H1 (cell line): ENCODE measurements around the gene ASCL1. TPM values are rescaled to one million over a fixed set of nuclear protein-coding genes. Genes with fewer than 3 reads are reported as not detected.

Experiments used
- CBX5 ChIP-seq: fragments of 300-800, 300-1000 bp; sonication (generic); IDR thresholded peaks from 2 replicates; pipeline ENCODE4 v1.7.1; 2016; ENCODE audit warnings: antibody characterized with exemption, low read length, low read depth
- CHD2 ChIP-seq: IDR thresholded peaks from 2 replicates; pipeline ENCODE4 v1.6.1; 2012; ENCODE audit warnings: low read length, improper control_type of control experiment
- EP300 ChIP-seq, 2 experiments: IDR thresholded peaks; 1 replicate in 1 of 2; 2 replicates in 1 of 2; pipeline ENCODE4 v1.6.1; 2011 to 2012; ENCODE audit warnings: low read depth in 2 of 2, low read length in 2 of 2, mild to moderate bottlenecking in 2 of 2, borderline replicate concordance in 1 of 2, inconsistent platforms in 1 of 2, moderate library complexity in 1 of 2
- HDAC6 ChIP-seq: IDR thresholded peaks from one replicate; pipeline ENCODE4 v1.7.1; 2012; ENCODE audit warnings: low read depth, mild to moderate bottlenecking, inconsistent platforms, low read length, moderate library complexity
- KDM4A ChIP-seq: IDR thresholded peaks from one replicate; pipeline ENCODE4 v1.7.1; 2012; ENCODE audit warnings: low read depth, mild to moderate bottlenecking, moderate library complexity, low read length, inconsistent platforms; ENCODE audit not compliant: severe bottlenecking
- NANOG ChIP-seq: IDR thresholded peaks from 2 replicates; pipeline ENCODE4 v1.6.1; 2011; ENCODE audit warnings: low read length, low read depth, mild to moderate bottlenecking, inconsistent platforms; ENCODE audit not compliant: insufficient read depth, poor library complexity, severe bottlenecking
- POLR2A ChIP-seq, 2 experiments: IDR thresholded peaks; 1 replicate in 1 of 2; 2 replicates in 1 of 2; pipeline ENCODE4 v1.6.1; 2011; ENCODE audit warnings: low read depth in 2 of 2, low read length in 2 of 2, mild to moderate bottlenecking in 2 of 2; ENCODE audit errors: control extremely low read depth in 1 of 2
- RBBP5 ChIP-seq: IDR thresholded peaks from 2 replicates; pipeline ENCODE4 v1.7.1; 2012; ENCODE audit warnings: low read depth, mild to moderate bottlenecking, inconsistent platforms, low read length, moderate library complexity, borderline replicate concordance
- RFX5 ChIP-seq: IDR thresholded peaks from 2 replicates; pipeline ENCODE4 v1.6.1; 2011; ENCODE audit warnings: low read depth, low read length, improper control_type of control experiment, borderline replicate concordance
- SIN3A ChIP-seq, 2 experiments: IDR thresholded peaks in 1 of 2; conservative IDR thresholded peaks in 1 of 2; 2 replicates each; pipeline ENCODE4 v1.6.1; 2011 to 2012; ENCODE audit warnings: low read length in 2 of 2, improper control_type of control experiment in 1 of 2, low read depth in 1 of 2, mild to moderate bottlenecking in 1 of 2
- SP1 ChIP-seq: IDR thresholded peaks from 2 replicates; pipeline ENCODE4 v1.6.1; 2011; ENCODE audit warnings: low read depth, low read length
- SUZ12 ChIP-seq: fragments of 200-600 bp; sonication (generic); IDR thresholded peaks from 2 replicates; pipeline ENCODE4 v1.6.1; 2012; ENCODE audit warnings: mild to moderate bottlenecking, inconsistent platforms, low read length, moderate library complexity, mixed read lengths
- TEAD4 ChIP-seq: IDR thresholded peaks from 2 replicates; pipeline ENCODE4 v1.6.1; 2012; ENCODE audit warnings: low read depth, low read length, inconsistent platforms, mixed read lengths
- YY1 ChIP-seq: IDR thresholded peaks from 2 replicates; pipeline ENCODE4 v1.6.1; 2011; ENCODE audit warnings: low read depth, mild to moderate bottlenecking, low read length
- polyA plus RNA-seq, 7 experiments: library from polyadenylated mRNA; depleted of rRNA in 3 of 7; stranded (reverse) in 5 of 7; unstranded in 2 of 7; fragments of >200 nt in 5 of 7; fragments of 200-250 nt in 2 of 7; gene quantifications; 1 replicate in 5 of 7; 2 replicates in 1 of 7; 4 replicates in 1 of 7; pipeline versions ENCODE4 v1.2.1 to v1.2.3, GENCODE V29; 2011 to 2013; ENCODE audit warnings: missing spikeins in 2 of 7, mixed read lengths in 2 of 7
- total RNA-seq: library from RNA; stranded (reverse); fragmentation: NEBNext Ultra II Directional; extraction: Animal tissue kit (Norgen Biotek cat#: 25700); gene quantifications from 2 replicates; pipeline ENCODE4 v1.2.1, GENCODE V29; 2021
- TF ChIP-seq, protein P1 (sequence below): IDR thresholded peaks from 2 replicates; pipeline ENCODE4 v1.6.1; 2011; ENCODE audit warnings: low read depth, mild to moderate bottlenecking, low read length; ENCODE audit not compliant: insufficient read depth
- TF ChIP-seq, protein P2 (sequence below): IDR thresholded peaks from 2 replicates; pipeline ENCODE4 v1.6.1; 2012; ENCODE audit warnings: inconsistent platforms
- TF ChIP-seq, protein P3 (sequence below), 3 experiments: IDR thresholded peaks; 1 replicate in 2 of 3; 2 replicates in 1 of 3; pipeline versions ENCODE4 v1.5.1 to v1.6.1; 2011; ENCODE audit warnings: low read length in 3 of 3, mild to moderate bottlenecking in 3 of 3, inconsistent platforms in 2 of 3, low read depth in 1 of 3, moderate library complexity in 1 of 3; ENCODE audit not compliant: insufficient read depth in 1 of 3; ENCODE audit errors: control extremely low read depth in 1 of 3
- TF ChIP-seq, protein P4 (sequence below): IDR thresholded peaks from 2 replicates; pipeline ENCODE4 v1.6.1; 2011; ENCODE audit warnings: low read length, improper control_type of control experiment

Gene ASCL1
- total and polyA plus RNA-seq, 2 of the 8 experiments (the other 6 are each of a cell fraction or from before 2014, with no cell fraction given), result 0.12 TPM; not detected in 1

DNA sequence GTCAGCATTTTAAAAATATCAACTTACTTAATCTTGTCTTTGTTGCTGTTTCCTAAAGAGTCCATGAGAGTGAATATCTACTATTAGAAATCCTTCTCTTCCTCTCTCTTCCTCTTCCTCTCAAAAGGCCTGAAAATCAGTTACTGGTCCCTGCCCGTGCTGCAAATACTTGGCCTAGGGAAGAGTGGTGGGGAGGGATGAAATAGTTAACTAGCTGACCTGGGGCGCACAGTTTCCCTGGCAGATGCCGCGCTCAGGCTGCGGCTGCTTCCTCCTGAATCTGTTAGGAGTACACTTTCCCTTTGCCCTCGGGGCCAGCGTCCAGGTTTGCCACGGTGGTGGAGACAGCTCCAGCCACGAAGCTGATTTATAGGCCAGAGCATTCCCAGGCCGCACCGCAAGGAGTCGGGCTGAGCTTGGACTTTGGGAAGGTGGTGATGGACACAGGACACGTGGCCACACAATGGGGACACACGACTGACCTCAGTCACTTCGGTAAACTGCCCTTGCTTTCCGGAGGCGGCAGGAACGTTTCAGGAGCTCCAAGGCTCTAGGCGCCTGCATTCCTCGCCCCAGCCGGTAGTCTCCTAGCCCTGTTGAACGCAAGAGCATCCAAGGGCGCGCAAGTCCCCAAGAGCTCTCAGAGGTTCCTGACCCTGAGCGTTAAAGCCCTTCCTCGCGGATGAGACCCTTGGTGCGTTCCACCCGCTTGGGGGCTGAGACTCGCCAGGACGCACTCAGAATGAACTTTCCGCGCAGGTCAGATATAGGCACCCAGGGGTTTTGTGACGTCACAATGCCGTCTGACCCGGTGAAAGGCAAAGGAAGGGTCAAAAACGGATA lies 7.1 kb upstream of the ASCL1 start (continued):
- no peak for TF ChIP-seq SP1
- no peak for TF ChIP-seq POLR2A (IDR thresholded peaks at IDR 0.05; ENCODE audit: control extremely low read depth in 1 of 2, low read depth in 2 of 2, low read length in 2 of 2)
- TF ChIP-seq SIN3A (conservative IDR thresholded peaks at IDR 0.05 in 1 of 2, IDR thresholded peaks at IDR 0.05 in 1 of 2; ENCODE audit: low read depth in 1 of 2, low read length in 2 of 2), result no peak
- no peak for TF ChIP-seq EP300 (IDR thresholded peaks at IDR 0.05; ENCODE audit: borderline replicate concordance in 1 of 2, low read depth in 2 of 2, low read length in 2 of 2)
- no peak for TF ChIP-seq CHD2
- TF ChIP-seq CBX5, result no peak
- peak; percentile 81 for TF ChIP-seq KDM4A
- no peak for TF ChIP-seq RFX5
- TF ChIP-seq, protein P1, sequence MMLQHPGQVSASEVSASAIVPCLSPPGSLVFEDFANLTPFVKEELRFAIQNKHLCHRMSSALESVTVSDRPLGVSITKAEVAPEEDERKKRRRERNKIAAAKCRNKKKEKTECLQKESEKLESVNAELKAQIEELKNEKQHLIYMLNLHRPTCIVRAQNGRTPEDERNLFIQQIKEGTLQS, result no peak
- TF ChIP-seq, protein P2, sequence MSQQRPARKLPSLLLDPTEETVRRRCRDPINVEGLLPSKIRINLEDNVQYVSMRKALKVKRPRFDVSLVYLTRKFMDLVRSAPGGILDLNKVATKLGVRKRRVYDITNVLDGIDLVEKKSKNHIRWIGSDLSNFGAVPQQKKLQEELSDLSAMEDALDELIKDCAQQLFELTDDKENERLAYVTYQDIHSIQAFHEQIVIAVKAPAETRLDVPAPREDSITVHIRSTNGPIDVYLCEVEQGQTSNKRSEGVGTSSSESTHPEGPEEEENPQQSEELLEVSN, result peak; percentile 72
- TF ChIP-seq NANOG, result no peak
- no peak for TF ChIP-seq YY1
- TF ChIP-seq, protein P3, sequence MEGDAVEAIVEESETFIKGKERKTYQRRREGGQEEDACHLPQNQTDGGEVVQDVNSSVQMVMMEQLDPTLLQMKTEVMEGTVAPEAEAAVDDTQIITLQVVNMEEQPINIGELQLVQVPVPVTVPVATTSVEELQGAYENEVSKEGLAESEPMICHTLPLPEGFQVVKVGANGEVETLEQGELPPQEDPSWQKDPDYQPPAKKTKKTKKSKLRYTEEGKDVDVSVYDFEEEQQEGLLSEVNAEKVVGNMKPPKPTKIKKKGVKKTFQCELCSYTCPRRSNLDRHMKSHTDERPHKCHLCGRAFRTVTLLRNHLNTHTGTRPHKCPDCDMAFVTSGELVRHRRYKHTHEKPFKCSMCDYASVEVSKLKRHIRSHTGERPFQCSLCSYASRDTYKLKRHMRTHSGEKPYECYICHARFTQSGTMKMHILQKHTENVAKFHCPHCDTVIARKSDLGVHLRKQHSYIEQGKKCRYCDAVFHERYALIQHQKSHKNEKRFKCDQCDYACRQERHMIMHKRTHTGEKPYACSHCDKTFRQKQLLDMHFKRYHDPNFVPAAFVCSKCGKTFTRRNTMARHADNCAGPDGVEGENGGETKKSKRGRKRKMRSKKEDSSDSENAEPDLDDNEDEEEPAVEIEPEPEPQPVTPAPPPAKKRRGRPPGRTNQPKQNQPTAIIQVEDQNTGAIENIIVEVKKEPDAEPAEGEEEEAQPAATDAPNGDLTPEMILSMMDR (IDR thresholded peaks at IDR 0.05; ENCODE audit: control extremely low read depth in 1 of 3, insufficient read depth in 1 of 3, low read depth in 1 of 3, low read length in 3 of 3), result peak; percentile 44 to 62 (median 54)
- TF ChIP-seq SUZ12, result peak; percentile 51; the same call in 1 of the 2 replicates
- peak; percentile 30; the same call in 1 of the 2 replicates for TF ChIP-seq TEAD4
- TF ChIP-seq, protein P4, sequence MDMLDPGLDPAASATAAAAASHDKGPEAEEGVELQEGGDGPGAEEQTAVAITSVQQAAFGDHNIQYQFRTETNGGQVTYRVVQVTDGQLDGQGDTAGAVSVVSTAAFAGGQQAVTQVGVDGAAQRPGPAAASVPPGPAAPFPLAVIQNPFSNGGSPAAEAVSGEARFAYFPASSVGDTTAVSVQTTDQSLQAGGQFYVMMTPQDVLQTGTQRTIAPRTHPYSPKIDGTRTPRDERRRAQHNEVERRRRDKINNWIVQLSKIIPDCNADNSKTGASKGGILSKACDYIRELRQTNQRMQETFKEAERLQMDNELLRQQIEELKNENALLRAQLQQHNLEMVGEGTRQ, result peak; percentile 59
- no peak for TF ChIP-seq HDAC6
- TF ChIP-seq RBBP5, result no peak
